ENCODE measurements around the gene LPCAT1.

The LPCAT1 gene

DNA sequence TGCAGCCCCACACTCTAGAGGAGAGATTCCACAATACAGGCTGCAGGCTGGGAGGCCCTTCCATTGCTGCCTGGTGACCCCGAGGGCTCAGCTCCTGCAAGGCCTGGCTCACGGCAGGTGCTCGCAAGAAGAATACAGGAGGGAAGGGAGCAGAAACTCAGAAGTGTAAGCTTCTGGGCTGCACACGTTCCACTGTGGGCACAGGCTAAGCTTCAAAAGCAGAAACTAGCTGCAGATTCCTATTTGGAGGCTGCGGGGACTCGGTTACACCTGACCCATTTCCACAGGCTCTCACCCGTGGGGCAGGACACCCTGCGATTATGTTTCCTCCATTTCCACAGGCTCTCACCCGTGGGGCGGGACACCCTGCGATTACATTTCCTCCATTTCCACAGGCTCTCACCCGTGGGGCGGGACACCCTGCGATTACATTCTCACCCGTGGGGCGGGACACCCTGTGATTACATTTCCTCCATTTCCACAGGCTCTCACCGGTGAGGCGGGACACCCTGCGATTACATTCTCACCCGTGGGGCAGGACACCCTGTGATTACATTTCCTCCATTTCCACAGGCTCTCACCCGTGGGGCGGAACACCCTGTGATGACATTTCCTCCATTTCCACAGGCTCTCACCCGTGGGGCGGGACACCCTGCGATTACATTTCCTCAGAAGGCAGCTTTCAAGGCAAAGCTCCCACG lies 10.3 kb downstream of the LPCAT1 start:
- H3K4me2 ChIP-seq = no peak overlapping the region
- H4K20me1 ChIP-seq (ENCODE audit: insufficient read depth) = peaks cover 9% of the 10 kb centered on the region; the same call in 1 of the 2 replicates
- H3K4me1 ChIP-seq (ENCODE audit: low read depth, poor library complexity, severe bottlenecking) = no peaks in the 10 kb centered on the region
- no peak overlapping the region for H3K4me3 ChIP-seq (IDR thresholded peaks at IDR 0.05; ENCODE audit: insufficient read depth, low read depth, low read length)
- H3K79me2 ChIP-seq (ENCODE audit: insufficient read depth, low read depth) = peaks cover 98% of the 10 kb centered on the region
- no peaks in the 10 kb centered on the region; the same call in 1 of the 2 replicates for H3K36me3 ChIP-seq (ENCODE audit: insufficient read depth)
- H3K27me3 ChIP-seq (ENCODE audit: insufficient read depth, low read depth) = no peaks in the 10 kb centered on the region
- TF ChIP-seq, protein P1, sequence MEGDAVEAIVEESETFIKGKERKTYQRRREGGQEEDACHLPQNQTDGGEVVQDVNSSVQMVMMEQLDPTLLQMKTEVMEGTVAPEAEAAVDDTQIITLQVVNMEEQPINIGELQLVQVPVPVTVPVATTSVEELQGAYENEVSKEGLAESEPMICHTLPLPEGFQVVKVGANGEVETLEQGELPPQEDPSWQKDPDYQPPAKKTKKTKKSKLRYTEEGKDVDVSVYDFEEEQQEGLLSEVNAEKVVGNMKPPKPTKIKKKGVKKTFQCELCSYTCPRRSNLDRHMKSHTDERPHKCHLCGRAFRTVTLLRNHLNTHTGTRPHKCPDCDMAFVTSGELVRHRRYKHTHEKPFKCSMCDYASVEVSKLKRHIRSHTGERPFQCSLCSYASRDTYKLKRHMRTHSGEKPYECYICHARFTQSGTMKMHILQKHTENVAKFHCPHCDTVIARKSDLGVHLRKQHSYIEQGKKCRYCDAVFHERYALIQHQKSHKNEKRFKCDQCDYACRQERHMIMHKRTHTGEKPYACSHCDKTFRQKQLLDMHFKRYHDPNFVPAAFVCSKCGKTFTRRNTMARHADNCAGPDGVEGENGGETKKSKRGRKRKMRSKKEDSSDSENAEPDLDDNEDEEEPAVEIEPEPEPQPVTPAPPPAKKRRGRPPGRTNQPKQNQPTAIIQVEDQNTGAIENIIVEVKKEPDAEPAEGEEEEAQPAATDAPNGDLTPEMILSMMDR (conservative IDR thresholded peaks at IDR 0.05; ENCODE audit: low read depth, low read length) = no peak
- H3K27ac ChIP-seq = no peak overlapping the region
- H3K9ac ChIP-seq = no peak overlapping the region
- H2AFZ ChIP-seq (ENCODE audit: low read depth) = no peak overlapping the region

DNA sequence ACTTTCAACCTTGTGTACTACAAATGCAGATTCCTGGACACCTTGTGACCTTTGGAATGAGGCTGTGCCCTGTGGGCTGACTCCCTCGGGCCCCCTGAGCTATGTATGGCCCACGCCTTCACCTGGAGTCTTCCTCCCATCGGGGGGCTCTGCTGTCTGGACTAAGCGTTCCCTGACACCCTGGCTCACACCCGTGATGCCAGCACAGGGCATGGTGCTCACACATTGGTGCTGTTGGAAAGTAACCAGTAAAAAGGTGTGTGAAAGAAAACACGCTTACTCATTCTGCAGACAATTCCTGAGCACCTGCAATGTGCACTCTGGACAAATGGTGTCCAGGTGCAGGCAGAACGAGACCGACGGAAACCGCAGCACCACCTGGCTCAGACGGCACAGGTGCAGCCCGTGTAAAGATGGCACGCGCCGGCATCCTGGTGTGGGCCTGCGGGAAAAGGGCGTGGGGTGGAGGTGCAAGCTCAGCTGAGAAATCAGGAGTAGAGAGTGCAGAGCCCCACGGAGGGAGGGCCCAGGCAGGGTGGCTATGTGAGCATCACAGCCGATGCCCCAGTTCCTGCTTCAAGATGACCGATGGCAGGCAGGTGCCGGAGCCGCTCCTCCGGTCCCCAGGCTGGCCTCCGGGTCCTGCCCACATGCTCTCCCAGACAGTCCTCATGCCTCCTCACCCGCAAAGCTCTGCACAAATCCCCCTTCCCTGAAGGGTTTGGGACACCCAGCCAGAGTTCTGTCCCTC lies 11.0 kb downstream of the LPCAT1 start:
- Histone ChIP-seq H3K4me2 (no peak overlapping the region), H3K36me3 (ENCODE audit: insufficient read depth) (no peaks in the 10 kb centered on the region; the same call in 1 of the 2 replicates), H3K27ac (no peak overlapping the region), H3K4me1 (ENCODE audit: low read depth, poor library complexity, severe bottlenecking) (no peaks in the 10 kb centered on the region), H3K4me3 (IDR thresholded peaks at IDR 0.05; ENCODE audit: insufficient read depth, low read depth, low read length) (no peak overlapping the region), H3K79me2 (ENCODE audit: insufficient read depth, low read depth) (peaks cover 98% of the 10 kb centered on the region), H3K27me3 (ENCODE audit: insufficient read depth, low read depth) (no peaks in the 10 kb centered on the region), H4K20me1 (ENCODE audit: insufficient read depth) (peaks cover 9% of the 10 kb centered on the region; the same call in 1 of the 2 replicates), H2AFZ (ENCODE audit: low read depth) (no peak overlapping the region), H3K9ac (no peak overlapping the region)
- TF ChIP-seq, protein P1 (conservative IDR thresholded peaks at IDR 0.05; ENCODE audit: low read depth, low read length) = no peak

DNA sequence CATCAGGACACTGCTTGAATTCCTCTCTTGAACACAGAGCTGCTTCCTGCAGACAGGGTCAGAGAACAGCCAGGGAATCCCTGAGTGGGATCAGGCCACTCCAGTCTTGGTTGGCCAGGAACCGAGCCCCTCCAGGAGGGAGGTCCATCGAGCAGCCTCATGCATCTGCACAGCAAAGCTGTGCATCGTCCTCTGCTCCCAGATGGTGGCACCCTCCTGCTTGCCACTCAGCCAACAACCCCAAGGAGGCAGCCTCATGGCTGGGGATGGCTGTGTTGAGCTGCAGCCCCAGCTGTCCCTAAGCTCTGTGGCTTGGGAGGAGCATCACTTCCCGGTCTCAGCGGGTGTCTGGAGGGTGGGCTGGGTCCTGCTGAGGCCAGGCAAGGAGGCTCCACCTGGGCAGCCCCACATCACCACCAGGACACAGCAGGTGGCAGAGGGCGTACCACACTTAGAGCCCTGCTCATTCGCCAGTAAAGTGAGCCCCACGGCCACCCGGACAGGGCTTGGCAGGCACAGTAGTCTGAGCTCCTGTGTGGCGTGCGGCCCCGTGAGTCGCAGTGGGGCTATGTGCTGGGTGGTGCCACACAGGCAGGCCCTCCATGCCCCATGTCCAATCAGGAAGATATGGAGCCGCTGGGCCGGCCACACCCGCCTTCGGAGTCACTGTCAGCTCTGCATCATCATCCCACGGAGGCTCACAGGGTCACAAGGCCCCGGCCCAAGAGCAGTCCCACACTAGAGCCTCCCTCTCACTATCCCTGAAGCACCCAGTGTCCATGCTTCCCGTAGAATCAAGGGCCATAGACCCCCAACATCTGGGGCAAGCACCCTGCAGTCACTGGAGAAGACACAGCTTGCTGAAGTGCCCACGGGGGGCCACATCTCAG lies 11.9 kb downstream of the LPCAT1 start:
- Histone ChIP-seq H3K9ac (no peak overlapping the region), H3K27me3 (ENCODE audit: insufficient read depth, low read depth) (no peaks in the 10 kb centered on the region), H3K36me3 (ENCODE audit: insufficient read depth) (no peaks in the 10 kb centered on the region; the same call in 1 of the 2 replicates), H3K4me3 (IDR thresholded peaks at IDR 0.05; ENCODE audit: insufficient read depth, low read depth, low read length) (no peak overlapping the region), H3K79me2 (ENCODE audit: insufficient read depth, low read depth) (peaks cover 100% of the 10 kb centered on the region), H3K4me2 (no peak overlapping the region), H4K20me1 (ENCODE audit: insufficient read depth) (peaks cover 9% of the 10 kb centered on the region; the same call in 1 of the 2 replicates), H3K4me1 (ENCODE audit: low read depth, poor library complexity, severe bottlenecking) (no peaks in the 10 kb centered on the region), H3K27ac (no peak overlapping the region), H2AFZ (ENCODE audit: low read depth) (no peak overlapping the region)
- TF ChIP-seq, protein P1 (conservative IDR thresholded peaks at IDR 0.05; ENCODE audit: low read depth, low read length) = no peak

DNA sequence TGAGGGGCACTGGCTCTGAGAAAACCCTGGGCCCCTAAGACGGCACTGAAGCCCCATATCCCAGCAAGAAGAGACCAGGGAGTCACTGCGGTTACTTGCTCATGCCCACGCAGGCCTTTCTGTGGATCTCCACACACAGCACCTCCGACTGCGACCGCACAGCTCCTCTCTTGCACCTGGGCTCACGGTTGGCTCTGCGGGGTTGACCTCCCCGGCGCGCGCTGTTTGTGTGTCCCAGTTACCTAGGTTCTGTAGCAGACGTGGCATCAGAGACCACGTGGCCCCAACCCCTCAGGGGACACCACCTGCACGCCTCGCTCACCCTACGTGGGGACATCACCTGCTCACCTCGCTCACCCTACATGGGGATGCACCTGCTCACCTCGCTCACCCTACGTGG lies 12.7 kb downstream of the LPCAT1 start:
- Histone ChIP-seq H3K4me3 (IDR thresholded peaks at IDR 0.05; ENCODE audit: insufficient read depth, low read depth, low read length) (no peak overlapping the region), H3K79me2 (ENCODE audit: insufficient read depth, low read depth) (peaks cover 100% of the 10 kb centered on the region), H3K4me1 (ENCODE audit: low read depth, poor library complexity, severe bottlenecking) (no peaks in the 10 kb centered on the region), H3K4me2 (no peak overlapping the region), H3K36me3 (ENCODE audit: insufficient read depth) (no peaks in the 10 kb centered on the region; the same call in 1 of the 2 replicates), H4K20me1 (ENCODE audit: insufficient read depth) (0 out of 2 replicates have a peak, but pooled peaks cover 4% of the 10 kb centered on the region), H3K9ac (no peak overlapping the region), H3K27me3 (ENCODE audit: insufficient read depth, low read depth) (no peaks in the 10 kb centered on the region), H3K27ac (no peak overlapping the region), H2AFZ (ENCODE audit: low read depth) (no peak overlapping the region)
- TF ChIP-seq, protein P1 (conservative IDR thresholded peaks at IDR 0.05; ENCODE audit: low read depth, low read length) = no peak

All from KMS-11 (cell line).